SU-DHL-6 (cell line): ENCODE results near the gene NANP.

Experiments
- EZH2phosphoT487 ChIP-seq: fragments of 200-600 bp; sonication (generic), shearing (Covaris generic); conservative IDR thresholded peaks from 2 replicates; pipeline ENCODE4 v1.6.1; 2018; ENCODE audit warnings: mild to moderate bottlenecking, antibody characterized with exemption, low read length, moderate library complexity, mixed read lengths
- TF ChIP-seq, protein P1 (sequence below): fragments of 200-600 bp; sonication (generic); IDR thresholded peaks from one replicate; pipeline ENCODE4 v1.5.1; 2017; ENCODE audit warnings: antibody characterized with exemption, mild to moderate bottlenecking, low read length, moderate library complexity; ENCODE audit not compliant: insufficient read depth, poor library complexity, severe bottlenecking

DNA sequence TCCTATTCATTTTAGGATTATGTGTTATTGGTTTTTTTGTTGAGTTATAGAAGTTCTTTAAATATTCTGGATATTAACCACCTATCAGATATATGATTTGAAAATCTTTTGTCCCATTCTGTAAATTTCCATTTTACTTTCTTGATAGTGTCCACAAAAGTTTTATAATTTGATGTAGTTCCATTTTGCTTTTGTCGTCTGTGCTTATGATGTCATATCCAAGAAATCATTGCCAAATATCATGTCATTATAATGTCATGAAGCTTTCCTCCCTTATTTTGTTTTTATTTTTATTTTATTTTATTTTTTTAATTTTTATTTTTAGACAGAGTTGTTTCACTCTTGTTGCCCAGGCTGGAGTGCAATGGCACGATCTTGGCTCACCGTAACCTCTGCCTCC is 21.0 kb upstream of the NANP start:
- TF ChIP-seq, protein P1, sequence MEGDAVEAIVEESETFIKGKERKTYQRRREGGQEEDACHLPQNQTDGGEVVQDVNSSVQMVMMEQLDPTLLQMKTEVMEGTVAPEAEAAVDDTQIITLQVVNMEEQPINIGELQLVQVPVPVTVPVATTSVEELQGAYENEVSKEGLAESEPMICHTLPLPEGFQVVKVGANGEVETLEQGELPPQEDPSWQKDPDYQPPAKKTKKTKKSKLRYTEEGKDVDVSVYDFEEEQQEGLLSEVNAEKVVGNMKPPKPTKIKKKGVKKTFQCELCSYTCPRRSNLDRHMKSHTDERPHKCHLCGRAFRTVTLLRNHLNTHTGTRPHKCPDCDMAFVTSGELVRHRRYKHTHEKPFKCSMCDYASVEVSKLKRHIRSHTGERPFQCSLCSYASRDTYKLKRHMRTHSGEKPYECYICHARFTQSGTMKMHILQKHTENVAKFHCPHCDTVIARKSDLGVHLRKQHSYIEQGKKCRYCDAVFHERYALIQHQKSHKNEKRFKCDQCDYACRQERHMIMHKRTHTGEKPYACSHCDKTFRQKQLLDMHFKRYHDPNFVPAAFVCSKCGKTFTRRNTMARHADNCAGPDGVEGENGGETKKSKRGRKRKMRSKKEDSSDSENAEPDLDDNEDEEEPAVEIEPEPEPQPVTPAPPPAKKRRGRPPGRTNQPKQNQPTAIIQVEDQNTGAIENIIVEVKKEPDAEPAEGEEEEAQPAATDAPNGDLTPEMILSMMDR: no peak
- no peak for TF ChIP-seq EZH2phosphoT487
